Coronary artery (tissue), 2 donors: ENCODE measurements around the gene COX6B1.
A peak's percentile ranks its signal among the peaks of the same experiment; 100 is the strongest.
"Not testable (repeated sequence)": the region's sequence is repeated elsewhere in the genome, so short reads cannot be mapped to it uniquely, and the experiment has no call there.

Source experiments
- DNase-seq: peaks from one replicate; pipeline ENCODE4 v3.0.0-alpha.2; 2017; ENCODE audit warnings: low spot score
- H3K27ac ChIP-seq, 2 donors: fragments of 200-600 bp; sonication (generic); one replicate each; pipeline ENCODE4 v1.5.1; 2016 to 2019
- H3K4me3 ChIP-seq: fragments of 200-600 bp; sonication (generic); 2 replicates; pipeline ENCODE4 v1.5.1; 2016; ENCODE audit warnings: mild to moderate bottlenecking, moderate library complexity
- CTCF ChIP-seq: fragments of 200-600 bp; sonication (generic); IDR thresholded peaks from one replicate; pipeline ENCODE4 v1.5.1; 2019; ENCODE audit warnings: antibody characterized with exemption

COX6B1 gene

GRCh38 chr19:35643255-35644205 lies 4.6 kb upstream of the COX6B1 start:
- peak overlapping the region; percentile 81 to 95 for H3K27ac ChIP-seq
- DNase-seq = peak; percentile 89
- peak overlapping the region; percentile 90 for H3K4me3 ChIP-seq
- TF ChIP-seq CTCF = no peak

GRCh38 chr19:35644206-35644986 lies 3.7 kb upstream of the COX6B1 start:
- peak; percentile 98 for DNase-seq
- H3K4me3 ChIP-seq = peak overlapping the region; percentile 90
- TF ChIP-seq CTCF = no peak
- H3K27ac ChIP-seq = peak overlapping the region; percentile 81 to 95

- peak overlapping the region; percentile 90 for H3K4me3 ChIP-seq
- peak overlapping the region; percentile 81 to 95 for H3K27ac ChIP-seq
- DNase-seq = peak; percentile 83
- no peak for TF ChIP-seq CTCF
These were observed 3.0 kb upstream of the COX6B1 start for GRCh38 chr19:35644987-35645679.

- Histone ChIP-seq H3K4me3 (no peak overlapping the region), H3K27ac (peak overlapping the region in 1 of 2 donors; percentile 95)
- DNase-seq = no peak
- no peak for TF ChIP-seq CTCF
These were observed 2.2 kb upstream of the COX6B1 start for GRCh38 chr19:35645680-35646511.

GRCh38 chr19:35650581-35650980 lies 2.5 kb downstream of the COX6B1 start:
- DNase-seq = no peak
- Histone ChIP-seq H3K4me3 (no peak overlapping the region), H3K27ac (no peak overlapping the region)
- no peak for TF ChIP-seq CTCF

- H3K4me3 ChIP-seq, H3K27ac ChIP-seq, DNase-seq: not testable (repeated sequence)
These were observed 6.7 kb downstream of the COX6B1 start for GRCh38 chr19:35654828-35655227.
